HL-60/S4 treated with phorbol 12-myristate 13-acetate at 8.2 ng/mL for 4 days and 3 days (cell line): ENCODE measurements around the gene KCTD10.
"Not testable (repeated sequence)": the region's sequence is repeated elsewhere in the genome, so short reads cannot be mapped to it uniquely, and the experiment has no call there.

Experiments
- in situ Hi-C: fragments of 300-500 bp; cut with MboI; formaldehyde crosslinking; loops from 2 replicates; pipeline ENCODE4 v1.15.0; 2022; ENCODE audit warnings: low sequenced_read_pairs

The KCTD10 gene

DNA sequence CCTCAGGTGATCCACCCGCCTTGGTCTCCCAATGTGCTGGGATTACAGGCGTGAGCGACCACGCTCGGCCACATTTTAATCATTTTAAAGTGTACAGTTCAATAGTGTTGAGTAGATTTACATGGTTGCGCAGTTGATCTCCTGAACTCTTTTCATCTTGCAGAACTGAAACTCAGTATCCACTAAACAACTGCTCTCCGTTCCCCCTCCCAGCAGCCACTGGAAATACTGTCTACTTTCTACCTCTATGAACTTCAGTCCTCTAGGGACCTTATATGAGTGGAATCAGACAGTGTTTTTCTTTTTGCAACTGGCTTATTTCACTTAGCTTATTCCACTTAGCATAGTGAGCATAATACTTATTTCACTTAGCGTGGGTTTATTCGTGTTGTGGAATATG, 53.7 kb downstream of the KCTD10 start:
- in situ Hi-C loops, result no loop called here

DNA sequence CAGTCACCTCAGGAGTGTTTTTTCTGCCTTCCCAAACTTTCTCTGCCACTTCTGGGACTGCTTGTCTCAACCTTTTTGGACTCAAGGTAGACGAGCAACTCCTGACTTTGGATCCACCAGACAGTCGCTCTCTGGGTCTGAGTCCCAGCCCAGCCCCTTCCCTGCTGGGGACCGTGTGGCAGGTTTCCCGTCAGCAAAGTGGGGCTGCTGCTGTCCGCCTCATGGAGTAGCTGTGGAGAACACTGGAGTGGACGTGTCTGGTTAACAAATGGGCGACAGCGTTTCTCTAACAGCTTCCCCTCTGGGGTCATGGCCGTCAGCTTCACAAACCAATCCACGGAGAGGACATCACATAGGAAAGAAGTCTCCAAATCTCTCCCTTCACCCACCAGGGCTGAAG, 54.8 kb downstream of the KCTD10 start:
- in situ Hi-C loops, result no loop called here

DNA sequence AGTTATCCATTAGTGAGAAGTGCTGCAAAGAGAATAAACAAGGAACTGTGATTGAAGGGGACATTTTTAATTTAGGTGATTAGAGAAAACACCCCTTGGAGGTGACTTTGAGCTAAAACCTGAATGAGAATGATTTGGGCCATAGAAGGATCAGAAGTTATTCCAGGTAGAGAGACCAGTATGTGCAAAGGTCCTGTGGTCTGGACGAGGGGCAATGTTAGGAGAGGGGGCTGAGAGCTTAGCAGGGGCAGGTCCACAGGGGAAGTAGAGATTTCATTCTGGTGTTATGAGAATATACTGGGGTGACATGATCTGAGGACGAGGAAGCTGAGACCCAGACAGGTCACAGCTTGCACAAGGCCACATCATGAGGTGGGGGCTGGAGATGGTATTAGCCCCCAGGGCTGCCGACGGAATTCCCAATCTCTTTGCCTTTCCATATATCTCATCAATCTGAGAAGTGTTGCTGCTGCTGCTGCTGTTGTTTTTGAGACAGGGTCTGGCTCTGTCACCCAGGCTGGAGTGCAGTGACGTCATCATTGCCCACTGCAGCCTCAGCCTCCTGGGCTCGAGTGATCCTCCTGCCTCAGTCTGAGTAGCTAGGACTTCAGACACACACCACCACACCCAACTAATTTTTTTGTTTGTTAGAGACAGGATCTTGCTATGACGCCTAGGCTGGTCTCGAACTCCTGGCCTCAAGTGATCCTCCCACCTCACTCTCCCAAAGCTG, 55.6 kb downstream of the KCTD10 start:
- in situ Hi-C loops, result no loop called here

DNA sequence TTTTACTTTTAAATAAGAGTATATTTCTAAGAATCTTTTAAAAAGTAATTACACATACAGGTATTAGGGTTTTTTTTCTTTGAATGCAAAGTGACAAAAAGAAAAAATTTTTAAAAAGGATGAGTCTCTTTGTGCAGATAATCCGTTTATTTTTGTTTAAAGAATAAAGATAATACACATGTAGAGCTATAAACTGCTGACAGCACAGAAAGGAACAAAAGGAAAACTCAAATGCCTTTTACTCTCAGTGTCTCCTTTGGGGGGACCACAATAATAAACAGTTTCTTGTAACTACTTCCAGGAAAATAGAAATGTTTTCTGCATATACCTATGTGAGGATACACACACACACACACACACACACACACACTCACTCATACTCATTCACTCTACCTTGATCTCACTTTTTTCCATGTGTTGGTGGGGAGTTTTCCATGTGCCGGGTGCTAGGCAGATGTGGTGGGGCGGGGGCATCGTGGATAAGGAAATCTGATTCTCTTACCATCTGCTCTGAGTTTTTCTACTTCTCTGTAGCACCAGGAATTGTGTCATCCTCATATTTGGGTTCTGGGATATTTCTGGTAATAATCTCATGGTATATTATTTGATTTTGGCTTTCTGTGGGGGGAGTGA, 58.1 kb downstream of the KCTD10 start:
- in situ Hi-C loops, result no loop called here

DNA sequence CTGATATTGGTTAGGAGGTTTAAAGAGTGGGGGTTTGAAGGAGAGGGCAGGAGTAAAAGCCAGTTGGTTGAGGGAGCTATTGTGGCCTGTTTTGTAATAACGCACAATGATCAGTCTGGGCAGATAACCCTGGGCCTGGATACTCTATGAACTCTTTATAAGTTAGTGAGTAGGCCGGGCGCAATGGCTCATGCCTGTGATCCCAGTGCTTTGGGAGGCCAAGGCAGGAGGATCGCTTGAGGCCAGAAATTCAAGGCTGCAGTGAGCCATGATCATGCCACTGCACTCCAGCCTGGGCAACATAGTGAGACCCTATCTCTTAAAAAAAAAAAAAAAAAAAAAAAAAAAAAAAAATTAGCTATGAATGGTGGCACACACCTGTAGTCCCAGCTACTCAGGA, 71.0 kb downstream of the KCTD10 start:
- in situ Hi-C loops, result not testable (repeated sequence)

DNA sequence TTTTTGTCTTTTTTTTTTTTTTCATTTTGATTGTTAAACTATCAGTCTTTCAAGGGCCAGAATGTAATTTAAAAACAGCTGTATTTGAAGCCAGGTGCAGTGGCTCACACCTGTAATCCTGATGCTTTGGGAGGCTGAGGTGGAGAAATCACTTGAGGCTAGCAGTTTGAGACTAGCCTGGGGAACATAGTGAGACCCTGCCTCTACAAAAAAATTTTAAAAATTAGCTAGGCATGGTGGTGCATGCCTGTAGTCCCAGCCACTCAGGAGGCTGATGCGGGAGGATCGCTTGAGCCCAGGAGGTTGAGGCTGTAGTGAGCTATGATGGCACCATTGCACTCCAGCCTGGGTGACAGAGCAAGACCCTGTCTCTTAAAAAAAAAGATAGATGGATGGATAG, 72.3 kb downstream of the KCTD10 start:
- in situ Hi-C loops, result not testable (repeated sequence)
